SK-N-SH (cell line): ENCODE measurements around the gene UBC. TPM values are rescaled to one million over a fixed set of nuclear protein-coding genes. Genes with fewer than 3 reads are reported as not detected.

Source experiments
- CTCF ChIA-PET: fragments of 300-600, 350-600 bp; formaldehyde crosslinking; extraction: SDS; loops from one replicate; lab custom pipeline; 2021; lab: Yijun Ruan, JAX
- POLR2A ChIA-PET: fragments of 350-600 bp; sonication (Branson Sonifier 250); formaldehyde crosslinking; extraction: SDS; loops from one replicate; lab custom pipeline; 2020; ENCODE audit warnings: antibody characterized with exemption, inconsistent platforms; lab: Yijun Ruan, JAX
- DNase-seq: peaks from one replicate; pipeline ENCODE4 v3.0.0; 2012
- H2AFZ ChIP-seq: fragments of 200-600 bp; sonication (generic); 2 replicates; pipeline ENCODE4 v1.8.1; 2016; ENCODE audit warnings: antibody characterized with exemption, mild to moderate bottlenecking, low read depth
- H3F3A ChIP-seq: fragments of 200-600 bp; sonication (generic); replicated peaks from 2 replicates; pipeline ENCODE3; 2016; ENCODE audit warnings: antibody characterized with exemption, mild to moderate bottlenecking; ENCODE audit not compliant: insufficient read depth
- H3K27ac ChIP-seq, 2 experiments: fragments of 200-500 bp in 1 of 2; fragments of 200-600 bp in 1 of 2; sonication (Bioruptor generic) in 1 of 2; sonication (generic), shearing (Covaris generic) in 1 of 2; 2 replicates each; pipeline versions ENCODE4 v1.5.1 to v1.6.1; 2014 to 2016; ENCODE audit warnings: low read depth in 2 of 2, inconsistent platforms in 1 of 2, low read length in 1 of 2, mild to moderate bottlenecking in 1 of 2, mixed read lengths in 1 of 2
- H3K27me3 ChIP-seq: fragments of 200-600 bp; sonication (generic), shearing (Covaris generic); 2 replicates; pipeline ENCODE4 v1.6.1; 2016; ENCODE audit warnings: mixed run types; ENCODE audit not compliant: insufficient read depth
- H3K36me3 ChIP-seq, 2 experiments: fragments of 200-500 bp in 1 of 2; fragments of 200-600 bp in 1 of 2; sonication (Bioruptor generic) in 1 of 2; sonication (generic) in 1 of 2; replicated peaks in 1 of 2; 2 replicates each; pipeline versions ENCODE3 to v1.5.1; 2014 to 2016; ENCODE audit warnings: low read length in 1 of 2, mild to moderate bottlenecking in 1 of 2; ENCODE audit not compliant: insufficient read depth in 2 of 2, control insufficient read depth in 1 of 2
- H3K4me1 ChIP-seq, 2 experiments: fragments of 200-500 bp in 1 of 2; fragments of 200-600 bp in 1 of 2; sonication (Bioruptor generic) in 1 of 2; sonication (generic), shearing (Covaris generic) in 1 of 2; 2 replicates each; pipeline versions ENCODE4 v1.5.1 to v1.6.1; 2014 to 2016; ENCODE audit warnings: low read depth in 1 of 2, low read length in 1 of 2, mixed run types in 1 of 2; ENCODE audit not compliant: insufficient read depth in 2 of 2, control insufficient read depth in 1 of 2
- H3K4me2 ChIP-seq: fragments of 200-600 bp; sonication (generic), shearing (Covaris generic); 2 replicates; pipeline ENCODE4 v1.6.1; 2017; ENCODE audit warnings: mixed run types
- H3K4me3 ChIP-seq, 2 experiments: fragments of 200-500 bp in 1 of 2; fragments of 200-600 bp in 1 of 2; sonication (Bioruptor generic) in 1 of 2; sonication (generic), shearing (Covaris generic) in 1 of 2; 2 replicates each; pipeline versions ENCODE4 v1.5.1 to v1.8.1; 2014 to 2016; ENCODE audit warnings: low read depth in 2 of 2, inconsistent platforms in 1 of 2, low read length in 1 of 2, mild to moderate bottlenecking in 1 of 2, mixed read lengths in 1 of 2, moderate library complexity in 1 of 2
- H3K79me2 ChIP-seq: fragments of 200-600 bp; sonication (generic); 2 replicates; pipeline ENCODE4 v1.8.1; 2017; ENCODE audit warnings: mild to moderate bottlenecking; ENCODE audit not compliant: insufficient read depth
- H3K9ac ChIP-seq: fragments of 200-600 bp; sonication (generic); 2 replicates; pipeline ENCODE4 v1.6.1; 2017; ENCODE audit warnings: mixed run types
- H3K9me2 ChIP-seq: fragments of 200-600 bp; sonication (generic); 2 replicates; pipeline ENCODE4 v1.6.1; 2017; ENCODE audit warnings: mixed run types
- H3K9me3 ChIP-seq: fragments of 200-600 bp; sonication (generic); 2 replicates; pipeline ENCODE4 v1.6.1; 2017; ENCODE audit warnings: mixed run types, mild to moderate bottlenecking, moderate library complexity
- H4K20me1 ChIP-seq: fragments of 200-600 bp; sonication (generic); 2 replicates; pipeline ENCODE4 v1.6.1; 2017; ENCODE audit warnings: mild to moderate bottlenecking, mixed run types; ENCODE audit not compliant: insufficient read depth
- CHD2 ChIP-seq: fragments of 150-350 bp; IDR thresholded peaks from 2 replicates; pipeline ENCODE4 v1.6.1; 2018; ENCODE audit warnings: low read length; ENCODE audit not compliant: partially characterized antibody
- EP300 ChIP-seq, 2 experiments: IDR thresholded peaks; 2 replicates each; pipeline versions ENCODE4 v1.4.0 to v1.6.1; 2012; ENCODE audit warnings: borderline replicate concordance in 1 of 2, low read depth in 1 of 2, low read length in 1 of 2
- FOXJ3 ChIP-seq: sonication (generic); formaldehyde crosslinking; IDR thresholded peaks from 2 replicates; pipeline ENCODE4 v1.5.1; 2020; ENCODE audit warnings: mild to moderate bottlenecking, missing genetic modification reagents
- FOXM1 ChIP-seq: IDR thresholded peaks from 2 replicates; pipeline ENCODE4 v1.4.0; 2012; ENCODE audit warnings: low read depth, mild to moderate bottlenecking
- GABPA ChIP-seq: IDR thresholded peaks from 2 replicates; pipeline ENCODE4 v1.4.0; 2012; ENCODE audit warnings: low read depth, mild to moderate bottlenecking
- JUND ChIP-seq: IDR thresholded peaks from 2 replicates; pipeline ENCODE4 v1.4.0; 2012
- NFIC ChIP-seq: IDR thresholded peaks from 2 replicates; pipeline ENCODE4 v1.4.0; 2012; ENCODE audit warnings: borderline replicate concordance
- RCOR1 ChIP-seq: fragments of 150-350 bp; IDR thresholded peaks from 2 replicates; pipeline ENCODE4 v1.6.1; 2017; ENCODE audit warnings: antibody characterized with exemption, low read length
- RFX5 ChIP-seq: IDR thresholded peaks from 2 replicates; pipeline ENCODE4 v1.6.1; 2012; ENCODE audit warnings: mild to moderate bottlenecking, improper control_type of control experiment, low read length
- RXRA ChIP-seq: IDR thresholded peaks from 2 replicates; pipeline ENCODE4 v1.4.0; 2012; ENCODE audit warnings: low read depth, mild to moderate bottlenecking, borderline replicate concordance
- SIN3A ChIP-seq: IDR thresholded peaks from 2 replicates; pipeline ENCODE4 v1.6.1; 2012; ENCODE audit warnings: low read depth, mild to moderate bottlenecking, low read length, moderate library complexity, borderline replicate concordance
- TAF1 ChIP-seq: IDR thresholded peaks from 2 replicates; pipeline ENCODE4 v1.6.1; 2012; ENCODE audit warnings: low read depth, mild to moderate bottlenecking, low read length, moderate library complexity, borderline replicate concordance
- WGBS: methylation state at CpG from one replicate; pipeline ENCODE4 v1.1.6; 2017; ENCODE audit warnings: low lambda C conversion rate; 5-methylcytosine and 5-hydroxymethylcytosine counted together
- polyA plus RNA-seq, 3 experiments: library from polyadenylated mRNA; depleted of rRNA; stranded (reverse); fragments of >200 nt; gene quantifications; 2 replicates each; pipeline ENCODE4 v1.2.3, GENCODE V29; 2012
- TF ChIP-seq, protein P1 (sequence below): fragments of 200-600 bp; sonication (generic); IDR thresholded peaks from 2 replicates; pipeline ENCODE4 v1.6.1; 2017; ENCODE audit warnings: antibody characterized with exemption, mild to moderate bottlenecking, moderate library complexity
- TF ChIP-seq, protein P2 (sequence below): fragments of 150-350 bp; IDR thresholded peaks from 2 replicates; pipeline ENCODE4 v1.6.1; 2016; ENCODE audit warnings: mild to moderate bottlenecking, low read depth, low read length
- TF ChIP-seq, protein P3 (sequence below): IDR thresholded peaks from 2 replicates; pipeline ENCODE4 v1.4.0; 2012; ENCODE audit warnings: low read depth, borderline replicate concordance
- TF ChIP-seq, protein P4 (sequence below): IDR thresholded peaks from 2 replicates; pipeline ENCODE4 v1.6.1; 2012; ENCODE audit warnings: mild to moderate bottlenecking, low read depth, low read length, moderate library complexity

UBC gene
- polyA plus RNA-seq, 1 of the 3 experiments (the other 2 are of a cell fraction), result 1,327 TPM

DNA sequence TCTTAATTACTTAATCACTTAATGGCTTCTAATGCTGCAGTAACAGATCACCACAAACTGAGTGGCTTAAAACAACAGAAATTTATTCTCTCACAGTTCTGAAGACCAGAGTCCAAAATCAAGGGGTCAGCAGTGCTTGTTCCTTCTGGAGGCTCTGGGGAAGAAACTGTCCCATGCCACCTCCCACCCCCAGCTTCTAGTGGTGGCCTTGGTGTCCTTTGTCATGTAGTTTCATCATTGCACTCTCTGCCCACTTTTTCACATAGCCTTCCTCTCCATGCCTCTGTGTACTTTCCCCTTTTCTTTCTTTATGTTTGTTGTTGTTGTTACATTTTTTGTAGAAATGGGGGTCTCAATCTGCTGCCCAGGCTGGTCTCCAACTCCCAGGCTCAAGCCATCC is 16.1 kb upstream of the UBC start (continued):
- no peak for TF ChIP-seq TAF1
- no peak for TF ChIP-seq EP300 (IDR thresholded peaks at IDR 0.05; ENCODE audit: borderline replicate concordance in 1 of 2, low read depth in 1 of 2, low read length in 1 of 2)
- TF ChIP-seq, protein P1, sequence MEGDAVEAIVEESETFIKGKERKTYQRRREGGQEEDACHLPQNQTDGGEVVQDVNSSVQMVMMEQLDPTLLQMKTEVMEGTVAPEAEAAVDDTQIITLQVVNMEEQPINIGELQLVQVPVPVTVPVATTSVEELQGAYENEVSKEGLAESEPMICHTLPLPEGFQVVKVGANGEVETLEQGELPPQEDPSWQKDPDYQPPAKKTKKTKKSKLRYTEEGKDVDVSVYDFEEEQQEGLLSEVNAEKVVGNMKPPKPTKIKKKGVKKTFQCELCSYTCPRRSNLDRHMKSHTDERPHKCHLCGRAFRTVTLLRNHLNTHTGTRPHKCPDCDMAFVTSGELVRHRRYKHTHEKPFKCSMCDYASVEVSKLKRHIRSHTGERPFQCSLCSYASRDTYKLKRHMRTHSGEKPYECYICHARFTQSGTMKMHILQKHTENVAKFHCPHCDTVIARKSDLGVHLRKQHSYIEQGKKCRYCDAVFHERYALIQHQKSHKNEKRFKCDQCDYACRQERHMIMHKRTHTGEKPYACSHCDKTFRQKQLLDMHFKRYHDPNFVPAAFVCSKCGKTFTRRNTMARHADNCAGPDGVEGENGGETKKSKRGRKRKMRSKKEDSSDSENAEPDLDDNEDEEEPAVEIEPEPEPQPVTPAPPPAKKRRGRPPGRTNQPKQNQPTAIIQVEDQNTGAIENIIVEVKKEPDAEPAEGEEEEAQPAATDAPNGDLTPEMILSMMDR, result no peak
- no peak for TF ChIP-seq SIN3A
- no peak for TF ChIP-seq NFIC
- no peak for TF ChIP-seq GABPA

DNA sequence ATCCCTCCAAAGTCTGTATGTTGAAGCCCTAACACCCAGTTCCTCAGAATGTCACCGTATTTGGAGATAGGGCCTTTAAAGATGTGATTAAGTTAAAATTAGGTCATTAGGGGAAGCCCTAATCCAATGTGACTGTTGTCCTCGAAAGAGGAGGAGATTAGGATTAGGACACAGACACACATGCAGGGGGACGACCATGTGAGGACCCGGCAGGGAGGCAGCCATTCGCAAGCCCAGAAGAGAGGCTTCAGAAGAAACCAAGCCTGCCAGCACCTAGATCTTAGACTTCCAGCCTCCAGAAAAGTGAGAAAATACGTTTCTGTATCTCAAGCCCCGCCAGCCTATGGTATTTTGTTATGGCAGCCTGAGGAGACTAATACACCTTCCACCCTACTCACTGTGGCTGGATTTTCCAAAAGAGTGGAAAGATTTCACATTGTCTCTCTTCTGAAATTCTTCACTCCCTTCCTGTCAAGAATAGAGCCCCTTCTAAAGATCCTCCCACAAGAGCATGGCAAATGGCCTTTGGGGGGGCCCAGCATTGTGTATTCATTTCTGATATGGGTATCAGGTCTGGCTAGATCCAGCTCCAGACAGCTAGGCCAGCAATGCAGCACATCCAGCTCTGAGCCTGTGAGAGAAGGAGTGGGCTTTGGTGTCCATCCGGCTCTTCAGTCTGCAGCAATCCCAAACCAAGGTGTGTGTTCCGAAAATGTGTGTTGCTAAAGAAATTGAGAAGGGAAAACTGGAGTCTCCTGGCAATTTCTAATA is 15.4 kb upstream of the UBC start:
- H3K27ac ChIP-seq, result no peak overlapping the region
- no peak overlapping the region for H2AFZ ChIP-seq
- H4K20me1 ChIP-seq, result no peaks in the 10 kb centered on the region
- peaks cover 0 to 6% of the 10 kb centered on the region in 2 experiments; a peak in 1 of 4 replicates for H3K4me1 ChIP-seq
- no peaks in the 10 kb centered on the region for H3K9me3 ChIP-seq
- H3K4me3 ChIP-seq, result no peak overlapping the region
- 83% methylated on average over 9 of the region's 9 CpGs for WGBS
- no peaks in the 10 kb centered on the region for H3K9me2 ChIP-seq
- CTCF ChIA-PET, result interaction anchor here (1.2 kb wide), 1 partner anchor 10 kb away, joined by 4 read pairs; no protein-coding TSS in a partner anchor
- no peaks in the 10 kb centered on the region for H3K27me3 ChIP-seq
- H3K36me3 ChIP-seq, result no peaks in the 10 kb centered on the region
- no peak overlapping the region for H3K4me2 ChIP-seq
- DNase-seq, result no peak
- H3K79me2 ChIP-seq, result no peaks in the 10 kb centered on the region
- TF ChIP-seq CHD2 (no peak), EP300 (IDR thresholded peaks at IDR 0.05; ENCODE audit: borderline replicate concordance in 1 of 2, low read depth in 1 of 2, low read length in 1 of 2) (no peak), FOXM1 (no peak), RCOR1 (no peak), RXRA (no peak), JUND (no peak), FOXJ3 (CRISPR knock-in tag) (no peak), RFX5 (no peak)
- TF ChIP-seq, protein P1, result no peak
- TF ChIP-seq, protein P2, sequence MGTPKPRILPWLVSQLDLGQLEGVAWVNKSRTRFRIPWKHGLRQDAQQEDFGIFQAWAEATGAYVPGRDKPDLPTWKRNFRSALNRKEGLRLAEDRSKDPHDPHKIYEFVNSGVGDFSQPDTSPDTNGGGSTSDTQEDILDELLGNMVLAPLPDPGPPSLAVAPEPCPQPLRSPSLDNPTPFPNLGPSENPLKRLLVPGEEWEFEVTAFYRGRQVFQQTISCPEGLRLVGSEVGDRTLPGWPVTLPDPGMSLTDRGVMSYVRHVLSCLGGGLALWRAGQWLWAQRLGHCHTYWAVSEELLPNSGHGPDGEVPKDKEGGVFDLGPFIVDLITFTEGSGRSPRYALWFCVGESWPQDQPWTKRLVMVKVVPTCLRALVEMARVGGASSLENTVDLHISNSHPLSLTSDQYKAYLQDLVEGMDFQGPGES, result no peak
- TF ChIP-seq, protein P3, sequence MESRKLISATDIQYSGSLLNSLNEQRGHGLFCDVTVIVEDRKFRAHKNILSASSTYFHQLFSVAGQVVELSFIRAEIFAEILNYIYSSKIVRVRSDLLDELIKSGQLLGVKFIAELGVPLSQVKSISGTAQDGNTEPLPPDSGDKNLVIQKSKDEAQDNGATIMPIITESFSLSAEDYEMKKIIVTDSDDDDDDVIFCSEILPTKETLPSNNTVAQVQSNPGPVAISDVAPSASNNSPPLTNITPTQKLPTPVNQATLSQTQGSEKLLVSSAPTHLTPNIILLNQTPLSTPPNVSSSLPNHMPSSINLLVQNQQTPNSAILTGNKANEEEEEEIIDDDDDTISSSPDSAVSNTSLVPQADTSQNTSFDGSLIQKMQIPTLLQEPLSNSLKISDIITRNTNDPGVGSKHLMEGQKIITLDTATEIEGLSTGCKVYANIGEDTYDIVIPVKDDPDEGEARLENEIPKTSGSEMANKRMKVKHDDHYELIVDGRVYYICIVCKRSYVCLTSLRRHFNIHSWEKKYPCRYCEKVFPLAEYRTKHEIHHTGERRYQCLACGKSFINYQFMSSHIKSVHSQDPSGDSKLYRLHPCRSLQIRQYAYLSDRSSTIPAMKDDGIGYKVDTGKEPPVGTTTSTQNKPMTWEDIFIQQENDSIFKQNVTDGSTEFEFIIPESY, result no peak
- TF ChIP-seq, protein P4, sequence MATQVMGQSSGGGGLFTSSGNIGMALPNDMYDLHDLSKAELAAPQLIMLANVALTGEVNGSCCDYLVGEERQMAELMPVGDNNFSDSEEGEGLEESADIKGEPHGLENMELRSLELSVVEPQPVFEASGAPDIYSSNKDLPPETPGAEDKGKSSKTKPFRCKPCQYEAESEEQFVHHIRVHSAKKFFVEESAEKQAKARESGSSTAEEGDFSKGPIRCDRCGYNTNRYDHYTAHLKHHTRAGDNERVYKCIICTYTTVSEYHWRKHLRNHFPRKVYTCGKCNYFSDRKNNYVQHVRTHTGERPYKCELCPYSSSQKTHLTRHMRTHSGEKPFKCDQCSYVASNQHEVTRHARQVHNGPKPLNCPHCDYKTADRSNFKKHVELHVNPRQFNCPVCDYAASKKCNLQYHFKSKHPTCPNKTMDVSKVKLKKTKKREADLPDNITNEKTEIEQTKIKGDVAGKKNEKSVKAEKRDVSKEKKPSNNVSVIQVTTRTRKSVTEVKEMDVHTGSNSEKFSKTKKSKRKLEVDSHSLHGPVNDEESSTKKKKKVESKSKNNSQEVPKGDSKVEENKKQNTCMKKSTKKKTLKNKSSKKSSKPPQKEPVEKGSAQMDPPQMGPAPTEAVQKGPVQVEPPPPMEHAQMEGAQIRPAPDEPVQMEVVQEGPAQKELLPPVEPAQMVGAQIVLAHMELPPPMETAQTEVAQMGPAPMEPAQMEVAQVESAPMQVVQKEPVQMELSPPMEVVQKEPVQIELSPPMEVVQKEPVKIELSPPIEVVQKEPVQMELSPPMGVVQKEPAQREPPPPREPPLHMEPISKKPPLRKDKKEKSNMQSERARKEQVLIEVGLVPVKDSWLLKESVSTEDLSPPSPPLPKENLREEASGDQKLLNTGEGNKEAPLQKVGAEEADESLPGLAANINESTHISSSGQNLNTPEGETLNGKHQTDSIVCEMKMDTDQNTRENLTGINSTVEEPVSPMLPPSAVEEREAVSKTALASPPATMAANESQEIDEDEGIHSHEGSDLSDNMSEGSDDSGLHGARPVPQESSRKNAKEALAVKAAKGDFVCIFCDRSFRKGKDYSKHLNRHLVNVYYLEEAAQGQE, result no peak
- POLR2A ChIA-PET, result no interaction called here
- H3K9ac ChIP-seq, result no peak overlapping the region
- H3F3A ChIP-seq, result peaks cover 3% of the 10 kb centered on the region
